Panc1 (cell line): ENCODE results near the gene NTRK3. TPM values are rescaled to one million over a fixed set of nuclear protein-coding genes. Genes with fewer than 3 reads are reported as not detected.

Source experiments
- ATAC-seq: fragments of 200-7000 bp; cut with Tn5 transposase; 2 replicates; pipeline ENCODE4 v1.9.1; 2020; ENCODE audit warnings: mild to moderate bottlenecking, moderate library complexity
- BruUV-seq: library from RNA; stranded (reverse); fragments of 400-500 nt; replicated peaks from 2 replicates; lab custom pipeline; 2021; lab: Mats Ljungman, UMichigan
- CTCF ChIA-PET: fragments of 300-600 bp; sonication (Branson Sonifier 250); formaldehyde crosslinking; loops from one replicate; lab custom pipeline; 2022; ENCODE audit warnings: antibody characterized with exemption; lab: Charles Lee
- POLR2A ChIA-PET: fragments of 300-600 bp; sonication (Branson Sonifier 250); formaldehyde crosslinking; loops from one replicate; lab custom pipeline; 2022; ENCODE audit warnings: antibody characterized with exemption; lab: Charles Lee
- DNase-seq: peaks from one replicate; pipeline ENCODE4 v3.0.0-alpha.2; 2010; ENCODE audit warnings: low read depth, low spot score
- H3K27ac ChIP-seq: 2 replicates; pipeline ENCODE4 v1.5.1; 2011; ENCODE audit warnings: mild to moderate bottlenecking, low read length, inconsistent platforms
- H3K27me3 ChIP-seq: fragments of 200-500 bp; sonication (Bioruptor generic); 2 replicates; pipeline ENCODE4 v1.6.0; 2014; ENCODE audit warnings: low read length, inconsistent platforms; ENCODE audit not compliant: control insufficient read depth, insufficient read depth
- H3K36me3 ChIP-seq: fragments of 200-500 bp; sonication (Bioruptor generic); 2 replicates; pipeline ENCODE4 v1.5.1; 2014; ENCODE audit warnings: inconsistent platforms, mild to moderate bottlenecking, low read length, moderate library complexity; ENCODE audit not compliant: control insufficient read depth, insufficient read depth
- H3K4me1 ChIP-seq: 2 replicates; pipeline ENCODE4 v1.5.1; 2011; ENCODE audit warnings: inconsistent platforms, mild to moderate bottlenecking, low read length, moderate library complexity; ENCODE audit not compliant: control insufficient read depth, insufficient read depth
- H3K4me3 ChIP-seq, 2 experiments: 2 replicates each; pipeline ENCODE4 v1.5.1; 2011 to 2012; ENCODE audit warnings: low read depth in 2 of 2, low read length in 2 of 2, mild to moderate bottlenecking in 2 of 2, inconsistent platforms in 1 of 2, moderate library complexity in 1 of 2
- H3K9me3 ChIP-seq: fragments of 200-500 bp; sonication (Bioruptor generic); 2 replicates; pipeline ENCODE4 v1.5.1; 2014; ENCODE audit warnings: low read depth, mild to moderate bottlenecking, inconsistent platforms, low read length, moderate library complexity; ENCODE audit not compliant: control insufficient read depth, insufficient read depth
- POLR2AphosphoS5 ChIP-seq: IDR thresholded peaks from 2 replicates; pipeline ENCODE4 v1.6.1; 2012; ENCODE audit warnings: mild to moderate bottlenecking, low read depth, low read length, moderate library complexity
- SIN3A ChIP-seq: IDR thresholded peaks from 2 replicates; pipeline ENCODE4 v1.6.1; 2012; ENCODE audit warnings: low read depth, mild to moderate bottlenecking, low read length, moderate library complexity, borderline replicate concordance; ENCODE audit not compliant: insufficient read depth
- TCF7L2 ChIP-seq: IDR thresholded peaks from 2 replicates; pipeline ENCODE4 v1.6.1; 2011; ENCODE audit warnings: mild to moderate bottlenecking, low read depth, low read length, inconsistent platforms
- in situ Hi-C: cut with HindIII; loops from 2 replicates; pipeline ENCODE4 v1.10.0; 2016; ENCODE audit warnings: low sequenced_read_pairs, low pct_unique_long_range_greater_than_20kb
- intact Hi-C: fragments of 100-400 bp; cut with micrococcal nuclease; formaldehyde crosslinking; loops from one replicate; pipeline ENCODE4 v1.10.0; 2022; ENCODE audit not compliant: unreplicated experiment
- total RNA-seq: library from RNA; stranded (reverse); gene quantifications from one replicate; pipeline ENCODE4 v1.2.1, GENCODE V29; 2021; ENCODE audit not compliant: unreplicated experiment
- TF ChIP-seq, protein P1 (sequence below), 2 experiments: IDR thresholded peaks; 2 replicates each; pipeline ENCODE4 v1.6.1; 2011 to 2012; ENCODE audit warnings: low read depth in 2 of 2, control low read depth in 1 of 2, low read length in 1 of 2, mild to moderate bottlenecking in 1 of 2, moderate library complexity in 1 of 2; ENCODE audit not compliant: insufficient read depth in 1 of 2
- TF ChIP-seq, protein P2 (sequence below): fragments of 450-650 bp; IDR thresholded peaks from 2 replicates; pipeline ENCODE4 v1.5.1; 2017; ENCODE audit warnings: mild to moderate bottlenecking

Gene NTRK3
- total RNA-seq, 1 experiment from 2014 or later, result not detected

- Histone ChIP-seq H3K27me3 (no peaks in the 10 kb centered on the region), H3K4me1 (no peaks in the 10 kb centered on the region), H3K36me3 (no peaks in the 10 kb centered on the region), H3K9me3 (no peaks in the 10 kb centered on the region), H3K27ac (no peak overlapping the region), H3K4me3 (no peak overlapping the region)
- ATAC-seq (no peak), DNase-seq (no peak)
- no TSS peak for BruUV-seq
- intact Hi-C loops (no loop called here), in situ Hi-C loops (no loop called here)
- ChIA-PET CTCF (no interaction called here), POLR2A (no interaction called here)
- TF ChIP-seq TCF7L2 (no peak), SIN3A (no peak), POLR2AphosphoS5 (no peak)
- TF ChIP-seq, protein P1, sequence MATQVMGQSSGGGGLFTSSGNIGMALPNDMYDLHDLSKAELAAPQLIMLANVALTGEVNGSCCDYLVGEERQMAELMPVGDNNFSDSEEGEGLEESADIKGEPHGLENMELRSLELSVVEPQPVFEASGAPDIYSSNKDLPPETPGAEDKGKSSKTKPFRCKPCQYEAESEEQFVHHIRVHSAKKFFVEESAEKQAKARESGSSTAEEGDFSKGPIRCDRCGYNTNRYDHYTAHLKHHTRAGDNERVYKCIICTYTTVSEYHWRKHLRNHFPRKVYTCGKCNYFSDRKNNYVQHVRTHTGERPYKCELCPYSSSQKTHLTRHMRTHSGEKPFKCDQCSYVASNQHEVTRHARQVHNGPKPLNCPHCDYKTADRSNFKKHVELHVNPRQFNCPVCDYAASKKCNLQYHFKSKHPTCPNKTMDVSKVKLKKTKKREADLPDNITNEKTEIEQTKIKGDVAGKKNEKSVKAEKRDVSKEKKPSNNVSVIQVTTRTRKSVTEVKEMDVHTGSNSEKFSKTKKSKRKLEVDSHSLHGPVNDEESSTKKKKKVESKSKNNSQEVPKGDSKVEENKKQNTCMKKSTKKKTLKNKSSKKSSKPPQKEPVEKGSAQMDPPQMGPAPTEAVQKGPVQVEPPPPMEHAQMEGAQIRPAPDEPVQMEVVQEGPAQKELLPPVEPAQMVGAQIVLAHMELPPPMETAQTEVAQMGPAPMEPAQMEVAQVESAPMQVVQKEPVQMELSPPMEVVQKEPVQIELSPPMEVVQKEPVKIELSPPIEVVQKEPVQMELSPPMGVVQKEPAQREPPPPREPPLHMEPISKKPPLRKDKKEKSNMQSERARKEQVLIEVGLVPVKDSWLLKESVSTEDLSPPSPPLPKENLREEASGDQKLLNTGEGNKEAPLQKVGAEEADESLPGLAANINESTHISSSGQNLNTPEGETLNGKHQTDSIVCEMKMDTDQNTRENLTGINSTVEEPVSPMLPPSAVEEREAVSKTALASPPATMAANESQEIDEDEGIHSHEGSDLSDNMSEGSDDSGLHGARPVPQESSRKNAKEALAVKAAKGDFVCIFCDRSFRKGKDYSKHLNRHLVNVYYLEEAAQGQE (IDR thresholded peaks at IDR 0.05; ENCODE audit: insufficient read depth in 1 of 2, low read depth in 2 of 2, low read length in 1 of 2), result no peak
- TF ChIP-seq, protein P2, sequence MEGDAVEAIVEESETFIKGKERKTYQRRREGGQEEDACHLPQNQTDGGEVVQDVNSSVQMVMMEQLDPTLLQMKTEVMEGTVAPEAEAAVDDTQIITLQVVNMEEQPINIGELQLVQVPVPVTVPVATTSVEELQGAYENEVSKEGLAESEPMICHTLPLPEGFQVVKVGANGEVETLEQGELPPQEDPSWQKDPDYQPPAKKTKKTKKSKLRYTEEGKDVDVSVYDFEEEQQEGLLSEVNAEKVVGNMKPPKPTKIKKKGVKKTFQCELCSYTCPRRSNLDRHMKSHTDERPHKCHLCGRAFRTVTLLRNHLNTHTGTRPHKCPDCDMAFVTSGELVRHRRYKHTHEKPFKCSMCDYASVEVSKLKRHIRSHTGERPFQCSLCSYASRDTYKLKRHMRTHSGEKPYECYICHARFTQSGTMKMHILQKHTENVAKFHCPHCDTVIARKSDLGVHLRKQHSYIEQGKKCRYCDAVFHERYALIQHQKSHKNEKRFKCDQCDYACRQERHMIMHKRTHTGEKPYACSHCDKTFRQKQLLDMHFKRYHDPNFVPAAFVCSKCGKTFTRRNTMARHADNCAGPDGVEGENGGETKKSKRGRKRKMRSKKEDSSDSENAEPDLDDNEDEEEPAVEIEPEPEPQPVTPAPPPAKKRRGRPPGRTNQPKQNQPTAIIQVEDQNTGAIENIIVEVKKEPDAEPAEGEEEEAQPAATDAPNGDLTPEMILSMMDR, result no peak
These were observed 409.8 kb downstream of the NTRK3 start for GRCh38 chr15:87846746-87847145.

DNA sequence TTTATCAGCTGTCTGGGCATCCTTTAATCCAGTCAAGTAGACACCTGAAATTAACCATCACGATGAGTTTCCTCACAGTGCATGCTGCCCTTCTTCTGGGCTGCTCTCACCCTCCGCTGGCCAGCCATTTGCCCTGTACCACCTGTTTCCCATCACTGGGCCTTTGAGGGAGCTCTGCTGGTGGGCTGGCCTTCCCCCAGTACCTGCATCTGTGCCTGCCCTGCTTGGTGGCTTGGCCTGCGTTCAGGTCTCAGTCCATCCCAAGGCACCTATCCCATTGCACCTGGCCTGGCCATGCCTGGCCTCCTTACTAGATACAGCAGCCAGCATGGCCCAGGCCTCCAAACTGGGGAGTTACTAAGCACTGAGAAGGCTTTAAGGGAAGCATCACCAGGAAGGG, 413.2 kb downstream of the NTRK3 start:
- in situ Hi-C loops (no loop called here), intact Hi-C loops (no loop called here)
- no peak for DNase-seq
- ChIA-PET POLR2A (no interaction called here), CTCF (no interaction called here)
- no peak overlapping the region for H3K4me3 ChIP-seq
- no peaks in the 10 kb centered on the region for H3K27me3 ChIP-seq
- ATAC-seq, result no peak
- TF ChIP-seq, protein P1 (IDR thresholded peaks at IDR 0.05; ENCODE audit: insufficient read depth in 1 of 2, low read depth in 2 of 2, low read length in 1 of 2), result no peak
- TF ChIP-seq, protein P2, result no peak
- TF ChIP-seq POLR2AphosphoS5, result no peak
- TF ChIP-seq TCF7L2, result no peak
- no peak for TF ChIP-seq SIN3A
- no TSS peak for BruUV-seq
- no peaks in the 10 kb centered on the region for H3K36me3 ChIP-seq
- no peaks in the 10 kb centered on the region for H3K9me3 ChIP-seq
- H3K27ac ChIP-seq, result no peak overlapping the region
- H3K4me1 ChIP-seq, result no peaks in the 10 kb centered on the region
